ENCODE measurements around the gene LRRC61.

Gene LRRC61

GRCh38 chr7:150332852-150333635 lies 9.9 kb downstream of the LRRC61 start:
- no peak for DNase-seq (ENCODE audit: low read depth)

GRCh38 chr7:150333659-150334058 lies 10.5 kb downstream of the LRRC61 start:
- no peak for DNase-seq (ENCODE audit: low read depth)

GRCh38 chr7:150334108-150334507 lies 11.0 kb downstream of the LRRC61 start:
- no peak for DNase-seq (ENCODE audit: low read depth)

DNA sequence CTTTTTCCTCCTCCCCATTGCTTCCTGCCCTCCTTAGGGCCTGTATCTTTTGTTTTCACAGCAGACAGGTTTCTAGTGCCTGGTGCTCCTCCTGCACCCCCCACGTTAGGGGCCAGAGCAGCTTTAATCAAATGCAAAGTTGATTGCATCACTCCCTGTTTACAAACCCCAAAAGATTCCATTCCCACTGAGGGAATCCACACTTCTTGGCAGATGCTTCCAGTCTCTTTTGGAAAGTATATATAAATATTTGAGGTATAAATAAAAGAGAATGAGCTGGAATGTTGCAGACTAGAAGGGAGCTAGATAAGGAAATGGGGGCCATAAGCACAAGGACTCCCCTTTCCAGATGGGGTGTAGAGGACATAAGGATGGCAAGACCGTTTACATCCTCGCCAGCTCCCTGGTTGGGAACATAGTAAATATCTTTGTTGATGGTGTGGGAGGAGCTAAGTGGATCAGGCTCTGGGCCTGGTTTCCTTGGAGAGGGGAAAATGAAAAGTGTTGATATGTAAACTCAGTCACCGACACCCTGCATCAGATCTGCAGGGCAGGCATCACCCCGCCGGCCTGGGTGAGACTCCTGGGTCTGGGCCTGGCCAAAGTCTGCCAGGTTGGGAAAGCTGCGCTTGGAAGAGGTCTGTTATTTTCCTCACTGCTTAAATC lies 12.1 kb downstream of the LRRC61 start:
- no peak for DNase-seq (ENCODE audit: low read depth)

DNA sequence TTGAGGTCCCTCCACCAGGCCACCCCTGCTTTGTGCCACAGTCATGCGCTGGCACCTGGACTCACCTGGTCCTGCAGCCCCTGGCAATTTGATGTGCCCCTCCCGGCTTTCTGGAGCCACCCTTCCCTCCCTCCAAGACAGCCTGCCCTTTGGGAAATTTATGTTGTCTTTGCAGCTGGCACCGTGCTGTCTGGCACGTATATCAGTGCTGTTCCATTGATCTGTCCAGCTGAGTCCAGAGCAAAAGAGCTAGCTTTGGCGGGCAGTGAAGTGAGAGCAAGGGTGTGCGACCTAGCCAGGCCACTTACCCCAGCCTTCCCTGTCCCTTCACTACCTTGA lies 12.6 kb downstream of the LRRC61 start:
- no peak for DNase-seq (ENCODE audit: low read depth)

DNA sequence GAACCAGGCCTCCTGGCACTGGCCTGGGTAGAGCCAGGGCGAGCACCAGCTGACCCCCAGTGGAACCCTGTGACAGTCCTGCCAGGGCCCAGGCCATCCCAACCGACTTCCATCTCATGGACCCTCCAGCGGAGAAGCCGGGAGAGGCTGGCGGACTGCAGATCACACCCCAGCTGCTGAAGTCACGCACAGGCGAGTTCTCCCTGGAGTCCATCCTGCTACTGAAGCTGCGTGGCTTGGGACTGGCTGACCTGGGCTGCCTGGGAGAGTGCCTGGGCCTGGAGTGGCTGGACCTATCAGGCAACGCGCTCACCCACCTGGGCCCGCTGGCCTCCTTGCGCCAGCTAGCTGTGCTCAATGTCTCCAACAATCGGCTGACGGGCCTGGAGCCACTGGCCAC lies 13.6 kb downstream of the LRRC61 start:
- no peak for DNase-seq (ENCODE audit: low read depth)

- no peak for DNase-seq (ENCODE audit: low read depth)
Observed at GRCh38 chr7:150337179-150337578, 14.0 kb downstream of the LRRC61 start.

GRCh38 chr7:150337659-150338081 lies 14.5 kb downstream of the LRRC61 start:
- DNase-seq (ENCODE audit: low read depth) = no peak

- DNase-seq (ENCODE audit: low read depth) = no peak
Observed at GRCh38 chr7:150338166-150338829, 15.1 kb downstream of the LRRC61 start.

DNA sequence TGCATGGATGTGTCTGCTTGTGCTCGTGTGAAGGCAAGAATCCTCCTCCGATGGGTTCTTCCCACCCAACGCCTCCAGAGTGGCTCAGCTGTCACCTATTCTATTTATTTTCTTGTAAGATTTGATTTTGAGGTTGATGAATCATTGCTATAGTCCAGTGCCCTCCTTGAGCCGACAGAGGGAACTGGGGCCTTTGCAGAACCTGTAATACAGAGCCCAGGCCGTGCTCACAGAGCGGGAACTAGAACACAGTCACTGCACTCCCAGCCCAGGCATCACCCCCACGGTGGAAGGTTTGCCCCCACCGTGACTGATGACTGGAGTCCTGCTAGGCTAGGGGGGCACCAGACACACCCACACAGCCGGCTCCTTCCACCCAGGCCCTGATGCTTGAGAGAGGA lies 16.3 kb downstream of the LRRC61 start:
- no peak for DNase-seq (ENCODE audit: low read depth)

DNA sequence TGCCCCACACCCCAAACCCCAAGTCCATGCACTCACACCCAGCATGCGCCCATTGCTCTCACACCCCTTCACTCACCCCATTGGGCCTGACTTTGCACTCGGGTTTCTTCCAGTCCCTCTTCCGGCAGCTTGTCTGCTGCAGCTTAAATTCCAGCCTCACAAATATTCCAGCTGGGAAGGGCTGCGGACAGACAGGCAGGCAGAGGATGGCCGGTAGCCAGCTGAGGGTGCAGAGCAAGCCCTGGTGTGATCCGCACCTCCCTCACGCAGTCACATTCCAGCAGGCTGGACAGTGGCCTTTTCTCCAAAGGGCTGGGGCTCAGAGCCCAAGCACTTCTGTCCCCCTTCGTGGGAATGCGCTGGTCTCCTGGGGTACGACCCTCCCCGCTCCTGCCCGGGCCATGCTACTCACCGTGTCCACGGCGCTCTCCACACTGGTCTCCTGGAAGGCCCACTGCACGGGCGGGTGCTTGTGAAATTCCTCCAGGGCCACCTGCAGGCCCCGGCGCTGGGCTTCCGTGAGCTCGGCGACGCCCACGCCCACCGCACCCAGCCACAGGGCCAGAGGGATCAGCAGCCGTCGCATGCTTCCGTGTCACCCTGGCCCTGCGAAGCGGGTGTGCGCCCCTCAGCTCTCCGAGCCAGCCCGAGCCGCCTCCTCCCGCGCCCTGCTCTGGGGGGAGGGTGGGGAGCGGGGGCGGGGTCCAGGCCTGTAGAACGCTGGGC lies 17.0 kb downstream of the LRRC61 start:
- DNase-seq (ENCODE audit: low read depth) = no peak

GRCh38 chr7:150340875-150341262 lies 17.7 kb downstream of the LRRC61 start:
- DNase-seq (ENCODE audit: low read depth) = no peak

- DNase-seq (ENCODE audit: low read depth) = no peak
Observed at GRCh38 chr7:150341263-150342120, 18.3 kb downstream of the LRRC61 start, which contains the start of gene RARRES2. Gene RARRES2, minus strand, starts transcription at chr7:150341629. Its CDS starts 1,020 bp downstream, at chr7:150340609.

GRCh38 chr7:150342121-150342408 lies 18.9 kb downstream of the LRRC61 start:
- no peak for DNase-seq (ENCODE audit: low read depth)

- DNase-seq (ENCODE audit: low read depth) = no peak
Observed at GRCh38 chr7:150343225-150343624, 20.1 kb downstream of the LRRC61 start.

GRCh38 chr7:150344299-150344698 lies 21.1 kb downstream of the LRRC61 start:
- DNase-seq (ENCODE audit: low read depth) = no peak

- no peak for DNase-seq (ENCODE audit: low read depth)
Observed at GRCh38 chr7:150345012-150345411, 21.9 kb downstream of the LRRC61 start.

- DNase-seq (ENCODE audit: low read depth) = no peak
Observed at GRCh38 chr7:150346922-150347321, 23.8 kb downstream of the LRRC61 start.

GRCh38 chr7:150351587-150352194 lies 28.5 kb downstream of the LRRC61 start:
- DNase-seq (ENCODE audit: low read depth) = no peak

GRCh38 chr7:150355666-150356059 lies 32.5 kb downstream of the LRRC61 start:
- no peak for DNase-seq (ENCODE audit: low read depth)

- no peak for DNase-seq (ENCODE audit: low read depth)
Observed at GRCh38 chr7:150356265-150356897, 33.2 kb downstream of the LRRC61 start.

All from T-helper 22 cell (primary cell).